CD1c-positive myeloid dendritic cell (primary cell): ENCODE measurements around the gene TMED1.

Experiments
- DNase-seq: peaks from one replicate; pipeline ENCODE4 v3.0.0-alpha.2; 2016; ENCODE audit errors: extremely low spot score

TMED1 gene

GRCh38 chr19:10811391-10812111 is 24.5 kb downstream of the TMED1 start:
- DNase-seq: no peak

DNA sequence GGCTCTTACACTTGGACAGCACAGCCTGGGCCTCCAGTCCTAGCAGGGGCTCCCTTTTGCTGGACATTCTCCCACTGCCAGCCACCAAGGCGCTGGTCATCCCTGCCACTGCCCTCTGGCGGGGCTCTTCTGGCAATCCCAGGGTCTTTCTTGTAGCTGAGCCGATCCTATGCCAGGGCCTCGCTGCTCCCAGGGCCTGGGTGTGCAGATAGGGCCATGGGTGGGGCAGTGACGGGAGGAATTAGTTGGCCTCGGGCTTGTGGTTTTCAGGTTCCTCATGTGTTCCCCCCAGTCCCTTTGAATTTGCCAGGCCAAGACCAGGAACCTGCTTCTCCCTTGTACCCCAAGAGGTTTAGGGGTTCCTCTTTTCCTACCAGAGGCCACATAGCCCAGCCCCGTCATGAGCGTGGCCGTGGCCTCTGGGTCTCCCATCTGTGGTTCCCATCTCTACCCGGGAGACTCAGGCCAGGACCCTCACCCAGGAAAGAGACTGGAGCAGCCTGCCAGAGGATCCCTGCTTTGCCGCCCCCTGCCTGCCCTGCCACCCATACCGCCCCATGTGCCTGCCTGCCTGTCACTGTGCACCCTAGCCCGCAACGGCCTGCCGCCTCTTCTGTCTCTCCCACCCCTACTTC is 26.2 kb downstream of the TMED1 start:
- DNase-seq: peak; percentile 79

DNA sequence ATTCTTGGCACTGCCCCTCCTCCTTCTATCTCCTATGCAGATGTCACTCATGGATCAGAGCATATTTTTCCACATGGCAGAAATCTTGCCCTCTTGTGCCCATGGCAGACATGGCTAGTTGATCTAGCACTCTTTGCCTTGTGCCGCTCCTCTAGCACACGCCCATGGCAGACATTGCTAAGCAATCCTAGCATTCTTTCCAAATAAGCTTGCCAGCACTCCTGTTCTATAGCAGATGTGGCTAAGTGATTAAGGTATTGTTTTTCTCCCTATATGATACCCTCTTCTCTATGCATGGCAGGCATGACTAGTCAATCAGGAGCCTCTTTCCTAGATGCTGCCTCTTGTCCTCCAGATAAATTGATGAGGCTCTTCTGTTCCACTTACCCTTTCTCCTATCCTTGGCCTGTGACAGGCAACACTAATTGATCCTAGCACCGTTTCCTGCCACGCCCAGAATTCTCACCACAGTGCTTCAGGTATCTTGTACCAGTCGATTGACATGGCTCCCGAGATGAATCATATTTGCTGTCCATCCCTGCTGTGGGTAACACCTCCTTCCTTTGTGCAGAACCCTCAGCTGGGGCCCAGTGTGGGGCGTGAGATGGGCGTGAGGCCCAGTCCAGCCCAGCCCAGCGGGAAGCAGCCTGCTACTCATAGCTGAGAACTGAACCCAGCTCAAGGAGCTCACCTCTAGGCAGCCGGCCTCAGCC is 26.9 kb downstream of the TMED1 start:
- DNase-seq: peak; percentile 27

- no peak for DNase-seq
Measured at GRCh38 chr19:10805758-10806247, 30.2 kb downstream of the TMED1 start.

GRCh38 chr19:10805065-10805757 is 30.8 kb downstream of the TMED1 start:
- DNase-seq: peak; percentile 80

DNA sequence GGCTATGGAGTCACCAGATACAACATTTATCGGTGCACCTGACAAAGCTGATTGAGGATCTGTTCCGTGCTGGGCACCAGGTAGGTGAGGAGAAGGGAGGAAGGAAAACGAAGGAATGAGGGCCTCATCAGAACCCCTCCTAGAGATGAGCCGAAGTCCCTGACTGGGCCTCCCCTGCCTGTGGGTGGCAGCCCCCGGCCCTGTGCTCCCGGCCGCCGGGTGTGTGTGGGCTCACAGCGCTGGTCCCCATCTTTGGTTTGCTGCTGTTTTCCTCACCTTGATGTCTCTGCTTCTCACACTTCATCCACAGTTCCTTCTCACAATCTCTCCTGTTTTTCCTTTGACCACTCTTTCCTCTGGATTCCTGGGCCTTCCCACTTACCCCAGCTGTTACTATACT is 32.8 kb downstream of the TMED1 start:
- no peak for DNase-seq

- DNase-seq: no peak
Measured at GRCh38 chr19:10802479-10802878, 33.5 kb downstream of the TMED1 start.

DNA sequence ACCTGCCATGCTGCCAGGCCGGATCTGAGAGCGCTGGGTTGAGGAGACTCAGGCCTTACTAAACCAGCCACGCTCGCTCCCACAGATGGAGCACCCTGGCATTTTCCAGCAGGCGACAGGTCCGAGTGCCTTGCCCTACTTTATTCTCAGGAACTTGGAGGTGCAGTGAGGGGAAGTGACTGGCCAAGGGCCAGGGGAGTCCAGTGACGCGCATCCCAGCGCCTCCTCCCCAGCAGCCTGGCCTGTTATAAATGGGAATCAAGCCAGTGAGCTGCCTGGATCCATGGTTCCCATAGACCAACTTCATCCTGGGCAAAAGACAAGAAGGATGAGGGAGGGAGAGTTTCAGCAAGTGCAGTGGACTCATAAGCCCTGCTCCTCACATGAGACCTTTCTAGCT is 35.5 kb downstream of the TMED1 start:
- DNase-seq: no peak

DNA sequence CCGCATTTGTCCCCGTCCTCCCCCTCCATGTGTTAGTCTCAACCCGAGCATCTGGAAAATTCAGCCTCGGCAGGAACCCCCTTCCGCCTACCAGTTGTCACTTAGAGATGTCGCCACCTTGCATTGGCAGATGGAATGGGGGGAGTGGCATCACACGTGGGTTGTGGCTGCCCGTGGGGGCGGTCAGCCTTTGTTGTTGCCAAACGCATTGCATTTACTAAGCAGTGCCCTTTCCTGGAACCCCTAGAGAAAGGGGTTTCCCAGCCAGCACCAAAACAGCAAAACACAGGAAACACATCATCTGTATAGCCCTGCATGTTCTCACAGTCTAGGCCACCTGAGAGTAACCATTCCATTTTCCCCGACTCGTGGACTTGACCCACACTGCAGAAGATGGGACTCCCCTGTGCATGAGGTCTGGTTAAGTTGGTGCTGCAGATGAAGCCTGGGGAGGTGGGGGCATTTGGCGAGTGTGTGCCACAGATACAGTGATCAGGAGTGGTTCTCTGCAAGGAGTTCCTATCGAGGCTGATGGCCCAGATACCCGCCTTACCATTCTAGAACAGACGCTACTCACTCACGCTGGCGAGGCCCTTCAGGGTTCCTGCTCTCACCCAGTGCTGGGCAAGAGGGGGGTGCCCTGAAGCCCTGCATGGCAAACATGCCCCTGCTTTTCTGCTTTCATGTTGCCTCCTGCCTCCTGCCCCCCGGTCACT is 38.3 kb downstream of the TMED1 start:
- DNase-seq: peak; percentile 46

- no peak for DNase-seq
Measured at GRCh38 chr19:10797078-10797477, 38.9 kb downstream of the TMED1 start.

DNA sequence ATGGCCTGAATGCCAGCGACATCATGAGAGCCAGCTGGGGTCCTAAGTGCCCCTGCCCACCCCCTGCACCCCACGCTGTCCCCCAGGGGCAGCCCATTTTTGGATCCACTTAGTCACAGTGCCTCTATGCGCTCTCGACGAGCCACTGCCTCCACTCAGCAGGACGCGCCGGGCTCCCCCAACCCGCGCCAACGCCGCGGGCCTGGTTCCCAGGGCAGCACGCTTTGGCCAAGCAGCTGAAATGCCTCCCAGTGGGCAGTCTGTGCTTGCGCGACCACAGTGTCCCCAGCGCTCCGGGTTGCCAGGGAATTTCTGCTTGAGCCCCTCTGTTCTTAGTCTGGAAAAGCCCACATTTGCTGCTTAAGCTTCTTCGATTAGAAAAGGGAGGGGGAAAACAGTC is 39.4 kb downstream of the TMED1 start:
- no peak for DNase-seq

GRCh38 chr19:10789866-10790265 is 46.1 kb downstream of the TMED1 start:
- DNase-seq: no peak

DNA sequence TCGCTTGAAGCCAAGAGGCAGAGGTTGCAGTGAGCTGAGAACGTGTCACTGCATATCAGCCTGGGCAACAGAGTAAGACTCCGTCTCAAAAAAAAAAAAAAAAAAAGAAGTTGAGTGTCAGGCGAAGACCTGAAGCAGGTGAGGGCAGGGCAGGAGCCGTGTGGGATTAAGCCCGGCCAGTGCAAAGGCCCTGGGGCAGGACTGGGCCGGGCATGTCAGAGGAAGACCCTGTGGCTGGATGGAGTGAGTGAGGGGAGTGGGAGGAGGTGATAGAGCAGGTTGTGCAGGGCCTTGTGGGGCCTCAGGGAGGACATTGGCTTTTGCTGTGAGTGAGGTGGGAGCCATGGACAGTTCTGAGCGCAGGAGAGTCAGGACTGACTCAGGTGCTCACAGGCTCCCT is 47.9 kb downstream of the TMED1 start:
- DNase-seq: no peak

DNA sequence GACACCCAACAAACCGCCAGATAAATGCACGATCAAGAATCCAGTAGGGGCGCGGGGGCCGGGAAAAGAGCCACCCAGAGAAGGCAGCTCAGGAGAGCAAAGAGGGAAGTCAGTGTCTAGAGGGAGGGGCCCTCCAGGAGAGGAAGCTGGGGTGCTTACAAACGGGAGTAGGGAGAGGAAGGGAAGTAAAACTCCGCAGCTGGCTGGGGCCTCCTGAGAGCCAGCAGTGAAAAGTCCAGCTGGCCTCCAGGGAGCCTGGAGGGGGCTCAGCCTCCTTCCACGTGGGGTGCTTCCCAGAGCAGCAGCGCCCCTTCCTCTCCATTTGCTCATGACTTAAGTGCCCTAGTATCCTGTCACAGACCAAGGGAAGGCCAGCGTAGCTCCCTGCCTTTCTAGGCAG is 51.8 kb downstream of the TMED1 start:
- DNase-seq: peak; percentile 88

DNA sequence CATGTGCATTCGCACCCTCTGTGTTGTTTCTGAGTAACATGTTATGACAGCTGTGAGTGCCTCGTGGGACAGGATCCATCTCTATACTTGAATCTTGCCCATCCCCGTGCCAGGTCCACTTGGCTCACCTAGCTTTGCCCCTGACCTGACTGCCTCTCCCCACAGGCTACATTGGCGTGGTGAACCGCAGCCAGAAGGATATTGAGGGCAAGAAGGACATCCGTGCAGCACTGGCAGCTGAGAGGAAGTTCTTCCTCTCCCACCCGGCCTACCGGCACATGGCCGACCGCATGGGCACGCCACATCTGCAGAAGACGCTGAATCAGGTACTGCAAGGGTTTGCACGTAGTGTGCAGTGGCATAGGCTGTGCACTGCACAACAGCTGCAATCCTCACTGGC is 53.2 kb downstream of the TMED1 start:
- peak; percentile 57 for DNase-seq
